GM23338 (cell line): ENCODE results near the gene GDPD4. TPM values are rescaled to one million over a fixed set of nuclear protein-coding genes. Genes with fewer than 3 reads are reported as not detected.

Experiments used
- ATAC-seq: fragments of 200-7000 bp; cut with Tn5 transposase; 3 replicates; pipeline ENCODE4 v1.9.1; 2020
- DNase-seq: peaks from one replicate; pipeline ENCODE4 v3.0.0-alpha.2; 2015; ENCODE audit warnings: low spot score
- H2AFZ ChIP-seq: fragments of 200-600 bp; sonication (generic); 2 replicates; pipeline ENCODE4 v1.8.0; 2016; ENCODE audit warnings: antibody characterized with exemption, mild to moderate bottlenecking, moderate library complexity
- H3F3A ChIP-seq: fragments of 200-600 bp; sonication (generic); replicated peaks from 2 replicates; pipeline ENCODE4 v1.8.0; 2017; ENCODE audit warnings: antibody characterized with exemption, mixed run types, low read depth
- H3K27ac ChIP-seq: fragments of 200-600 bp; sonication (generic); 2 replicates; pipeline ENCODE4 v1.6.1; 2016; ENCODE audit warnings: low read depth
- H3K27me3 ChIP-seq: fragments of 200-600 bp; sonication (generic); 2 replicates; pipeline ENCODE4 v1.8.0; 2016; ENCODE audit warnings: mild to moderate bottlenecking, mixed run types, moderate library complexity; ENCODE audit not compliant: insufficient read depth
- H3K36me3 ChIP-seq: fragments of 200-600 bp; sonication (generic); 2 replicates; pipeline ENCODE4 v1.8.0; 2016; ENCODE audit warnings: mild to moderate bottlenecking; ENCODE audit not compliant: insufficient read depth
- H3K4me1 ChIP-seq: fragments of 200-600 bp; sonication (generic); 2 replicates; pipeline ENCODE4 v1.8.0; 2016; ENCODE audit warnings: mild to moderate bottlenecking, moderate library complexity; ENCODE audit not compliant: insufficient read depth
- H3K4me2 ChIP-seq: fragments of 200-600 bp; sonication (generic); 2 replicates; pipeline ENCODE4 v1.7.1; 2017; ENCODE audit warnings: mixed run types
- H3K4me3 ChIP-seq: fragments of 200-600 bp; sonication (generic); 2 replicates; pipeline ENCODE4 v1.6.1; 2016; ENCODE audit warnings: mixed run types
- H3K79me2 ChIP-seq: fragments of 200-600 bp; sonication (generic); replicated peaks from 2 replicates; pipeline ENCODE4 v1.8.0; 2017; ENCODE audit warnings: mild to moderate bottlenecking; ENCODE audit not compliant: insufficient read depth
- H3K9me2 ChIP-seq: fragments of 200-600 bp; sonication (generic); 2 replicates; pipeline ENCODE4 v1.8.0; 2017; ENCODE audit not compliant: insufficient read depth
- H4K20me1 ChIP-seq: fragments of 200-600 bp; sonication (generic); replicated peaks from 2 replicates; pipeline ENCODE4 v1.8.0; 2017; ENCODE audit warnings: mild to moderate bottlenecking; ENCODE audit not compliant: insufficient read depth
- H3K27ac Mint-ChIP-seq: 2 replicates; pipeline ENCODE4 v1.8.0; 2020; ENCODE audit warnings: inconsistent platforms, mild to moderate bottlenecking, moderate library complexity, mixed read lengths
- H3K27me3 Mint-ChIP-seq: 3 replicates; pipeline ENCODE4 v1.8.0; 2022; ENCODE audit warnings: low read depth, mild to moderate bottlenecking, moderate library complexity, mixed read lengths, inconsistent platforms; ENCODE audit not compliant: insufficient read depth, poor library complexity
- H3K36me3 Mint-ChIP-seq: 3 replicates; pipeline ENCODE4 v1.8.0; 2021; ENCODE audit warnings: low read depth, mild to moderate bottlenecking, inconsistent platforms, moderate library complexity, mixed read lengths
- H3K4me1 Mint-ChIP-seq: 3 replicates; pipeline ENCODE4 v1.8.0; 2020; ENCODE audit warnings: mild to moderate bottlenecking, inconsistent platforms, mixed read lengths
- H3K4me3 Mint-ChIP-seq: 3 replicates; pipeline ENCODE4 v1.8.0; 2021; ENCODE audit warnings: moderate library complexity, mild to moderate bottlenecking, inconsistent platforms, mixed read lengths
- H3K9me3 Mint-ChIP-seq: 3 replicates; pipeline ENCODE4 v1.8.0; 2020; ENCODE audit warnings: moderate library complexity, mild to moderate bottlenecking, inconsistent platforms, mixed read lengths
- CREB1 ChIP-seq: fragments of 250-450 bp; sonication (Bioruptor Pico); IDR thresholded peaks from 2 replicates; pipeline ENCODE4 v1.5.0; 2020; ENCODE audit warnings: low read depth, mild to moderate bottlenecking, moderate library complexity
- CTCF ChIP-seq, 2 experiments: fragments of 200-600 bp in 1 of 2; sonication (generic) in 1 of 2; conservative IDR thresholded peaks; 2 replicates each; pipeline versions ENCODE4 v1.5.1 to v1.6.1; 2016 to 2017; ENCODE audit warnings: antibody characterized with exemption in 2 of 2, low read depth in 2 of 2, mild to moderate bottlenecking in 2 of 2, moderate library complexity in 1 of 2
- EZH2 ChIP-seq: fragments of 200-600 bp; sonication (generic); IDR thresholded peaks from one replicate; pipeline ENCODE4 v1.8.0; 2017; ENCODE audit warnings: antibody characterized with exemption, mild to moderate bottlenecking, low read depth; ENCODE audit not compliant: unreplicated experiment
- EZH2phosphoT487 ChIP-seq: fragments of 200-600 bp; sonication (generic); IDR thresholded peaks from one replicate; pipeline ENCODE4 v1.8.1; 2018; ENCODE audit warnings: antibody characterized with exemption; ENCODE audit not compliant: unreplicated experiment
- JUNB ChIP-seq: IDR thresholded peaks from one replicate; pipeline ENCODE4 v1.6.1; 2016; ENCODE audit warnings: antibody characterized with exemption; ENCODE audit not compliant: unreplicated experiment
- NANOG ChIP-seq: IDR thresholded peaks from 2 replicates; pipeline ENCODE4 v1.6.1; 2016; ENCODE audit warnings: antibody characterized with exemption, borderline replicate concordance
- POLR2AphosphoS5 ChIP-seq: IDR thresholded peaks from 2 replicates; pipeline ENCODE4 v1.6.1; 2016; ENCODE audit warnings: antibody characterized with exemption, low read depth
- STAT1 ChIP-seq: IDR thresholded peaks from one replicate; pipeline ENCODE4 v1.6.1; 2016; ENCODE audit warnings: antibody characterized with exemption; ENCODE audit not compliant: unreplicated experiment
- ZNF114 ChIP-seq: fragments of 250-450 bp; sonication (Bioruptor Pico); IDR thresholded peaks from 2 replicates; pipeline ENCODE4 v1.5.0; 2020; ENCODE audit warnings: mild to moderate bottlenecking, moderate library complexity
- ZNF331 ChIP-seq: fragments of 250-450 bp; sonication (Bioruptor Pico); IDR thresholded peaks from 2 replicates; pipeline ENCODE4 v1.5.0; 2020; ENCODE audit warnings: low read depth, mild to moderate bottlenecking, moderate library complexity
- ZNF462 ChIP-seq: fragments of 250-450 bp; sonication (Bioruptor Pico); IDR thresholded peaks from 2 replicates; pipeline ENCODE4 v1.5.0; 2020; ENCODE audit warnings: mild to moderate bottlenecking, moderate library complexity
- polyA plus RNA-seq: library from polyadenylated mRNA; unstranded; fragments of >200 nt; fragmentation: Nextera tagmentation; extraction: Ambion mirVana; gene quantifications from 2 replicates; pipeline ENCODE4 v1.2.1, GENCODE V29; 2016
- total RNA-seq: library from RNA; depleted of rRNA; stranded (reverse); fragments of >200 nt; shearing (Covaris generic); gene quantifications from 2 replicates; pipeline ENCODE4 v1.2.3, GENCODE V29; 2014
- TF ChIP-seq, protein P1 (sequence below): IDR thresholded peaks from 2 replicates; pipeline ENCODE4 v1.6.1; 2016; ENCODE audit warnings: antibody characterized with exemption
- TF ChIP-seq, protein P2 (sequence below): IDR thresholded peaks from one replicate; pipeline ENCODE4 v1.6.1; 2018; ENCODE audit warnings: antibody characterized with exemption; ENCODE audit not compliant: unreplicated experiment

The GDPD4 gene
- total and polyA plus RNA-seq, 2 experiments from 2014 or later, result not detected

DNA sequence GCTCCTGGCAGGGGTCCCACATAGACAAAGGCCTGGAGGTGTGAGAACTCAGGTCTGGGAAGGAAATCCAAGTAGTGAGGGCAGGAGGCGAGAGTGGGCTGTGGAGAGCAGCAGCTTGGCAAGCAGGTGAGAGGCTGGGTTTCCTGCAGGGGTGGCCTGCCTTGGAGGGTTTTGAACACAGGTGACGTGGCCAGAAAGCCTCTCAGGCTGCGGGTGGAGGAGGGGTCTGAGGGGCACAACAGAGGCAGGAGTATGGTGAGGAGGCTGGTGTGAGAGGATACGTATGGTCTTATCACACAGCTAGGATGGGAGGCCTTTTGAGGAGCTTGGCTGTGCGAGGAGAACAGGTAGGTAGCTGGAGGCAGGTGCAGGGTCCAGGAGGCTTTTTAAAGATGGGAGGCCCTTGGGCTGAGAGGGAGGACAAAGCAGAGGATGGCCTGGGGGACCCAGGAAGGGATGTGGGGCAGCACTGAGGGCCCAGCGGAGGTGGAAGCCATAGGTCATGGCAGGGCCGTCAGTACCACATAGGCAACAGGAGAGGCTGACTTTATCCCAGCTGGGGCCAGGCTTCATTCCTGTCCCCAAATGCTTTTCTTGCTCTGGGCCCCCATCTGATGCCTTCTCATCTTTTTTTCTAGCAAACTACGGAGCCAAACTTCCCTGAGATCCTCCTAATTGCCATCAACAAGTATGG, 89.0 kb downstream of the GDPD4 start:
- no peaks in the 10 kb centered on the region; the same call in 1 of the 3 replicates for H3K9me3 Mint-ChIP-seq
- H3K36me3 ChIP-seq, result no peaks in the 10 kb centered on the region
- no peak overlapping the region for H3K4me3 Mint-ChIP-seq
- no peaks in the 10 kb centered on the region for H3K4me1 Mint-ChIP-seq
- no peak for TF ChIP-seq STAT1
- TF ChIP-seq ZNF462 (CRISPR knock-in tag), result no peak
- TF ChIP-seq POLR2AphosphoS5, result no peak
- no peak for TF ChIP-seq CTCF (conservative IDR thresholded peaks at IDR 0.05; ENCODE audit: low read depth in 2 of 2)
- no peak for TF ChIP-seq EZH2phosphoT487
- no peak for TF ChIP-seq JUNB
- TF ChIP-seq ZNF114 (CRISPR knock-in tag), result no peak
- TF ChIP-seq, protein P1, sequence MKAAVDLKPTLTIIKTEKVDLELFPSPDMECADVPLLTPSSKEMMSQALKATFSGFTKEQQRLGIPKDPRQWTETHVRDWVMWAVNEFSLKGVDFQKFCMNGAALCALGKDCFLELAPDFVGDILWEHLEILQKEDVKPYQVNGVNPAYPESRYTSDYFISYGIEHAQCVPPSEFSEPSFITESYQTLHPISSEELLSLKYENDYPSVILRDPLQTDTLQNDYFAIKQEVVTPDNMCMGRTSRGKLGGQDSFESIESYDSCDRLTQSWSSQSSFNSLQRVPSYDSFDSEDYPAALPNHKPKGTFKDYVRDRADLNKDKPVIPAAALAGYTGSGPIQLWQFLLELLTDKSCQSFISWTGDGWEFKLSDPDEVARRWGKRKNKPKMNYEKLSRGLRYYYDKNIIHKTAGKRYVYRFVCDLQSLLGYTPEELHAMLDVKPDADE, result no peak
- no peak for TF ChIP-seq NANOG
- no peak for TF ChIP-seq CREB1 (CRISPR knock-in tag)
- TF ChIP-seq ZNF331 (CRISPR knock-in tag), result no peak
- TF ChIP-seq EZH2, result no peak
- TF ChIP-seq, protein P2, sequence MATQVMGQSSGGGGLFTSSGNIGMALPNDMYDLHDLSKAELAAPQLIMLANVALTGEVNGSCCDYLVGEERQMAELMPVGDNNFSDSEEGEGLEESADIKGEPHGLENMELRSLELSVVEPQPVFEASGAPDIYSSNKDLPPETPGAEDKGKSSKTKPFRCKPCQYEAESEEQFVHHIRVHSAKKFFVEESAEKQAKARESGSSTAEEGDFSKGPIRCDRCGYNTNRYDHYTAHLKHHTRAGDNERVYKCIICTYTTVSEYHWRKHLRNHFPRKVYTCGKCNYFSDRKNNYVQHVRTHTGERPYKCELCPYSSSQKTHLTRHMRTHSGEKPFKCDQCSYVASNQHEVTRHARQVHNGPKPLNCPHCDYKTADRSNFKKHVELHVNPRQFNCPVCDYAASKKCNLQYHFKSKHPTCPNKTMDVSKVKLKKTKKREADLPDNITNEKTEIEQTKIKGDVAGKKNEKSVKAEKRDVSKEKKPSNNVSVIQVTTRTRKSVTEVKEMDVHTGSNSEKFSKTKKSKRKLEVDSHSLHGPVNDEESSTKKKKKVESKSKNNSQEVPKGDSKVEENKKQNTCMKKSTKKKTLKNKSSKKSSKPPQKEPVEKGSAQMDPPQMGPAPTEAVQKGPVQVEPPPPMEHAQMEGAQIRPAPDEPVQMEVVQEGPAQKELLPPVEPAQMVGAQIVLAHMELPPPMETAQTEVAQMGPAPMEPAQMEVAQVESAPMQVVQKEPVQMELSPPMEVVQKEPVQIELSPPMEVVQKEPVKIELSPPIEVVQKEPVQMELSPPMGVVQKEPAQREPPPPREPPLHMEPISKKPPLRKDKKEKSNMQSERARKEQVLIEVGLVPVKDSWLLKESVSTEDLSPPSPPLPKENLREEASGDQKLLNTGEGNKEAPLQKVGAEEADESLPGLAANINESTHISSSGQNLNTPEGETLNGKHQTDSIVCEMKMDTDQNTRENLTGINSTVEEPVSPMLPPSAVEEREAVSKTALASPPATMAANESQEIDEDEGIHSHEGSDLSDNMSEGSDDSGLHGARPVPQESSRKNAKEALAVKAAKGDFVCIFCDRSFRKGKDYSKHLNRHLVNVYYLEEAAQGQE, result no peak
- no peaks in the 10 kb centered on the region for H3K9me2 ChIP-seq
- no peaks in the 10 kb centered on the region for H4K20me1 ChIP-seq
- no peaks in the 10 kb centered on the region for H3K4me1 ChIP-seq
- H3F3A ChIP-seq, result no peaks in the 10 kb centered on the region
- H3K36me3 Mint-ChIP-seq, result no peaks in the 10 kb centered on the region; the same call in 2 of the 3 replicates
- no peak overlapping the region for H3K4me2 ChIP-seq
- no peak overlapping the region for H3K27ac ChIP-seq
- H3K27ac Mint-ChIP-seq, result no peak overlapping the region; the same call in 1 of the 2 replicates
- H3K79me2 ChIP-seq, result no peaks in the 10 kb centered on the region
- DNase-seq (no peak), ATAC-seq (no peak)
- peaks cover 6% of the 10 kb centered on the region for H3K27me3 Mint-ChIP-seq
- H2AFZ ChIP-seq, result no peak overlapping the region
- no peak overlapping the region for H3K4me3 ChIP-seq
- H3K27me3 ChIP-seq, result no peaks in the 10 kb centered on the region
